CD14-positive monocyte (primary cell): ENCODE data around the gene ZNF263. TPM values are rescaled to one million over a fixed set of nuclear protein-coding genes. Genes with fewer than 3 reads are reported as not detected.

ENCODE experiments used
- DNase-seq, 3 donors: peaks; one replicate each; pipeline ENCODE4 v3.0.0-alpha.2; 2011 to 2022
- H2AFZ ChIP-seq: 2 replicates; pipeline ENCODE4 v1.6.0; 2012; ENCODE audit warnings: mild to moderate bottlenecking, low read depth, low read length, inconsistent platforms; ENCODE audit not compliant: insufficient read depth, poor library complexity, severe bottlenecking
- H3K27ac ChIP-seq, 2 donors: 1 replicate in 1 of 2; 2 replicates in 1 of 2; pipeline ENCODE4 v1.5.1; 2012 to 2013; ENCODE audit warnings: low read length in 2 of 2, control low read depth in 1 of 2, inconsistent platforms in 1 of 2, low read depth in 1 of 2, mild to moderate bottlenecking in 1 of 2
- H3K27me3 ChIP-seq, 2 donors: one replicate each; pipeline versions ENCODE4 v1.6.0 to v1.6.1; 2011 to 2013; ENCODE audit warnings: low read length in 2 of 2; ENCODE audit not compliant: control insufficient read depth in 2 of 2, insufficient read depth in 2 of 2
- H3K36me3 ChIP-seq, 2 donors: replicated peaks in 1 of 2; 1 replicate in 1 of 2; 2 replicates in 1 of 2; pipeline versions ENCODE4 v1.5.1 to v1.6.1; 2012 to 2013; ENCODE audit warnings: low read length in 2 of 2, control low read depth in 1 of 2, inconsistent platforms in 1 of 2, mild to moderate bottlenecking in 1 of 2; ENCODE audit not compliant: insufficient read depth in 2 of 2, control insufficient read depth in 1 of 2
- H3K4me1 ChIP-seq, 2 donors: 1 replicate in 1 of 2; 2 replicates in 1 of 2; pipeline versions ENCODE4 v1.5.1 to v1.6.1; 2012 to 2013; ENCODE audit warnings: low read length in 2 of 2, control low read depth in 1 of 2, inconsistent platforms in 1 of 2, mild to moderate bottlenecking in 1 of 2, moderate library complexity in 1 of 2; ENCODE audit not compliant: insufficient read depth in 2 of 2, control insufficient read depth in 1 of 2
- H3K4me2 ChIP-seq: replicated peaks from 2 replicates; pipeline ENCODE3; 2012; ENCODE audit warnings: low read length, moderate library complexity, mild to moderate bottlenecking; ENCODE audit not compliant: poor library complexity, severe bottlenecking; ENCODE audit errors: extremely low read depth
- H3K4me3 ChIP-seq, 3 experiments: fragments of 200-600 bp in 1 of 3; sonication (generic) in 1 of 3; replicated peaks in 1 of 3; 1 replicate in 2 of 3; 2 replicates in 1 of 3; pipeline ENCODE4 v1.5.1; 2011 to 2013; ENCODE audit warnings: low read length in 3 of 3, mild to moderate bottlenecking in 3 of 3, control low read depth in 2 of 3, low read depth in 2 of 3, inconsistent platforms in 1 of 3, moderate library complexity in 1 of 3
- H3K79me2 ChIP-seq: 2 replicates; pipeline ENCODE4 v1.6.0; 2012; ENCODE audit warnings: mild to moderate bottlenecking, control low read depth, inconsistent platforms, low read length, moderate library complexity; ENCODE audit not compliant: insufficient read depth
- H3K9ac ChIP-seq: 2 replicates; pipeline ENCODE4 v1.6.0; 2017; ENCODE audit warnings: low read length, mild to moderate bottlenecking; ENCODE audit not compliant: insufficient read depth, poor library complexity, severe bottlenecking
- H3K9me3 ChIP-seq, 2 donors: replicated peaks in 1 of 2; 1 replicate in 1 of 2; 2 replicates in 1 of 2; pipeline versions ENCODE4 v1.5.1 to v1.6.1; 2012 to 2013; ENCODE audit warnings: low read length in 2 of 2, control low read depth in 1 of 2; ENCODE audit not compliant: control insufficient read depth in 1 of 2, insufficient read depth in 1 of 2
- H4K20me1 ChIP-seq: 2 replicates; pipeline ENCODE4 v1.6.0; 2012; ENCODE audit warnings: mild to moderate bottlenecking, low read length, control low read depth, moderate library complexity; ENCODE audit not compliant: insufficient read depth
- H3K27ac Mint-ChIP-seq, 7 donors: one replicate each; pipeline ENCODE4 v1.8.0; 2020; ENCODE audit warnings: mild to moderate bottlenecking in 7 of 7, mixed read lengths in 7 of 7, moderate library complexity in 6 of 7, inconsistent platforms in 2 of 7
- H3K27me3 Mint-ChIP-seq, 3 donors: one replicate each; pipeline ENCODE4 v1.8.0; 2021 to 2022; ENCODE audit warnings: low read depth in 3 of 3, mild to moderate bottlenecking in 3 of 3, mixed read lengths in 3 of 3, moderate library complexity in 3 of 3, inconsistent platforms in 1 of 3
- H3K36me3 Mint-ChIP-seq, 2 donors: one replicate each; pipeline ENCODE4 v1.8.0; 2020; ENCODE audit warnings: mixed read lengths in 2 of 2, inconsistent platforms in 1 of 2, mild to moderate bottlenecking in 1 of 2
- H3K4me1 Mint-ChIP-seq: one replicate; pipeline ENCODE4 v1.8.0; 2020; ENCODE audit warnings: mild to moderate bottlenecking, mixed read lengths
- H3K4me3 Mint-ChIP-seq, 2 donors: one replicate each; pipeline ENCODE4 v1.8.0; 2020; ENCODE audit warnings: mild to moderate bottlenecking in 2 of 2, mixed read lengths in 2 of 2, moderate library complexity in 1 of 2
- H3K9me3 Mint-ChIP-seq, 7 donors: one replicate each; pipeline ENCODE4 v1.8.0; 2020 to 2022; ENCODE audit warnings: mixed read lengths in 7 of 7, mild to moderate bottlenecking in 6 of 7, moderate library complexity in 6 of 7, inconsistent platforms in 2 of 7
- CTCF ChIP-seq: fragments of 200-600 bp; IDR thresholded peaks from one replicate; pipeline ENCODE4 v1.8.0; 2022; ENCODE audit warnings: antibody characterized with exemption, mild to moderate bottlenecking
- WGBS: methylation state at CpG from one replicate; pipeline ENCODE4 v1.1.5; 2013; ENCODE audit warnings: missing lambda C conversion rate; ENCODE audit not compliant: insufficient coverage; 5-methylcytosine and 5-hydroxymethylcytosine counted together
- intact Hi-C, 2 donors: fragments of 100-400 bp; cut with micrococcal nuclease; formaldehyde crosslinking; loops; one replicate each; pipeline versions ENCODE4 v1.15.0 to v1.15.1; 2023
- polyA plus RNA-seq, 3 donors: library from polyadenylated mRNA; depleted of rRNA in 1 of 3; unstranded in 2 of 3; stranded (reverse) in 1 of 3; fragments of 300-500 nt in 2 of 3; fragments of >200 nt in 1 of 3; fragmentation: Illumina TruSeq in 2 of 3; gene quantifications; 1 replicate in 2 of 3; 2 replicates in 1 of 3; pipeline ENCODE4 v1.2.3, GENCODE V29; 2012 to 2021

Gene ZNF263
- polyA plus RNA-seq, 3 donors, result 11.5 to 21.5 (median 13.1) TPM

GRCh38 chr16:3305109-3306068, 22.1 kb downstream of the ZNF263 start, which contains the start of the genes TIGD7 and ZNF75A:
TIGD7 (minus strand) TSS chr16:3305430; CDS start chr16:3300614, 4,816 bp downstream.
ZNF75A (plus strand) TSS chr16:3305497; CDS start chr16:3308429, 2,932 bp downstream.
- Histone ChIP-seq H3K36me3 (peaks cover 7 to 36% of the 10 kb centered on the region in 2 donors), H3K9ac (peak within 1 kb of the TSS; percentile 78), H3K79me2 (peaks cover 14% of the 10 kb centered on the region), H3K9me3 (peaks cover 81 to 89% of the 10 kb centered on the region in 2 donors), H3K27me3 (no peaks in the 10 kb centered on the region), H4K20me1 (no peaks in the 10 kb centered on the region), H3K4me2 (peak within 1 kb of the TSS; percentile 75), H2AFZ (peak within 1 kb of the TSS; percentile 84), H3K27ac (peak within 1 kb of the TSS; percentile 86 to 90), H3K4me3 (peak within 1 kb of the TSS; percentile 67 to 78 (median 76)), H3K4me1 (peaks cover 12 to 22% of the 10 kb centered on the region in 2 donors)
- TF ChIP-seq CTCF, result no peak
- peaks cover 42 to 97% (median 95%) of the 10 kb centered on the region in 7 donors for H3K9me3 Mint-ChIP-seq
- WGBS, result 2% methylated on average over 103 of the region's 103 CpGs
- H3K4me3 Mint-ChIP-seq, result peak within 1 kb of the TSS; percentile 79 to 86
- peaks cover 0 to 7% (median 3%) of the 10 kb centered on the region in 3 donors for H3K27me3 Mint-ChIP-seq
- H3K4me1 Mint-ChIP-seq, result peaks cover 13% of the 10 kb centered on the region
- intact Hi-C loops, result loop anchor here in 1 of 2 donors (2.0 to 5.0 kb wide), 2 partner anchors 41 to 97 kb away; partner anchors contain the start of genes ZNF174 and ZSCAN32
- peak; percentile 86 to 87 (median 86) for DNase-seq
- H3K27ac Mint-ChIP-seq, result peak within 1 kb of the TSS; percentile 80 to 93 (median 89)
- peaks cover 25 to 54% of the 10 kb centered on the region in 2 donors for H3K36me3 Mint-ChIP-seq

- H3K27ac Mint-ChIP-seq, result peak overlapping the region in 5 of 7 donors; percentile 35 to 85 (median 80)
- peaks cover 14% of the 10 kb centered on the region for H3K79me2 ChIP-seq
- peaks cover 44 to 97% (median 95%) of the 10 kb centered on the region in 7 donors for H3K9me3 Mint-ChIP-seq
- peak overlapping the region; percentile 86 to 90 for H3K27ac ChIP-seq
- 62% methylated on average over 5 of the region's 11 CpGs for WGBS
- no peak for TF ChIP-seq CTCF
- H3K4me1 ChIP-seq, result peaks cover 12 to 22% of the 10 kb centered on the region in 2 donors
- H3K9me3 ChIP-seq, result peaks cover 82 to 89% of the 10 kb centered on the region in 2 donors
- peak overlapping the region; percentile 78 for H3K9ac ChIP-seq
- H3K27me3 ChIP-seq, result no peaks in the 10 kb centered on the region
- intact Hi-C loops, result loop anchor here in 1 of 2 donors (2.0 to 5.0 kb wide), 2 partner anchors 41 to 96 kb away; partner anchors contain the start of genes ZNF174 and ZSCAN32
- peaks cover 13% of the 10 kb centered on the region for H3K4me1 Mint-ChIP-seq
- peak overlapping the region; percentile 84 for H2AFZ ChIP-seq
- H3K4me3 Mint-ChIP-seq, result peak overlapping the region; percentile 79 to 82
- DNase-seq, result no peak
- no peaks in the 10 kb centered on the region for H4K20me1 ChIP-seq
- peaks cover 1 to 7% (median 5%) of the 10 kb centered on the region in 3 donors for H3K27me3 Mint-ChIP-seq
- H3K4me2 ChIP-seq, result peak overlapping the region; percentile 75
- peaks cover 25 to 47% of the 10 kb centered on the region in 2 donors for H3K36me3 Mint-ChIP-seq
- peaks cover 7 to 36% of the 10 kb centered on the region in 2 donors for H3K36me3 ChIP-seq
- H3K4me3 ChIP-seq, result peak overlapping the region; percentile 67 to 78 (median 76)
These were observed 22.8 kb downstream of the ZNF263 start for GRCh38 chr16:3306078-3306477.
